Measurements from ENCODE around the gene RC3H2.
A peak's percentile ranks its signal among the peaks of the same experiment; 100 is the strongest.
"Not testable (repeated sequence)": the region's sequence is repeated elsewhere in the genome, so short reads cannot be mapped to it uniquely, and the experiment has no call there.

Gene RC3H2

DNA sequence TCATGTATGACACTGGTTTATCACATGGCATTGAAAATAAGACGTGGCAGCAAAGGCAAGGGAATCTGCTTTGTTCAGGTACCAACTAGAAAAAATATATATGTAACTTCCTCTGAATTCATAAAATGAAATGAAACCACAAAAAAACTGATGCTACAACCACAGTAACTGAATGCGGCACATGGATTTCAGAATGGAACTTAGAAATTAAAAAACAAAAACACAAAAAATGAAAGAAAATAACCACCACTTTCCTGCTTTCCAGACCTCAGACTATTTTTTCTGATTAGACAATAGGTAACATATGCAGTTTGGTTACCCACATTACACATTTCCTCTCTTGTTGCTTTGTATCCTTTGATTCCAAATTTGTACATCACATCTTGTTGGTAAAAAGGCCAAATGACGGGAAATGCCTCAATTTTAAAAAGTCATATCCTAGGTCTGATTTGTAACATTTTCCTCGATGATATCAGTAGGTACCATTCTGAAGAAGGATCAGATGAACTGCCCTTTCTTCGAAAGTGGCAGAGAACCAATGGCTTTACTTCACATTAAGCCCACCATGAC lies 58.7 kb downstream of the RC3H2 start:
- DNase-seq (ENCODE audit: low read depth): no peak

DNA sequence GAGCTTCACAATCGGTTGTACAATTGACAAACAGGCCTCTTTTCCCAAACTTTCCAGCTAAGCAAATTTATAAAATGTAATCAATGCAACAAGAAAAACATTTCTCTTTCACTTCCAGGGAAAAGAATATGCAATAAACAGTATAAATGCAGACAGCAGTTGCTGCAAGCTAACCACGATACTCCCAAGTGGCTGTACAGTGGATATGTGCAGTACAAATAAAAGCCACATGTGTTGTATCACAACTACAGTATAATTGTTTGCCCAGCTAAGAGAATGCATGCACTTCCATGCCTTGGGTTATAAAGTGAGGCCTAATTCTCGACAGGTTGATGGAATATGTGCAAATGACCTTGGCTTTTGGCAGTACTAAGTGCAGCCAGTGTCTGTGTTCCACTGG lies 60.0 kb downstream of the RC3H2 start:
- no peak for DNase-seq (ENCODE audit: low read depth)

GRCh38 chr9:122844137-122844536 lies 61.0 kb downstream of the RC3H2 start:
- DNase-seq (ENCODE audit: low read depth): no peak

GRCh38 chr9:122841501-122841900 lies 63.7 kb downstream of the RC3H2 start:
- DNase-seq (ENCODE audit: low read depth): no peak

DNA sequence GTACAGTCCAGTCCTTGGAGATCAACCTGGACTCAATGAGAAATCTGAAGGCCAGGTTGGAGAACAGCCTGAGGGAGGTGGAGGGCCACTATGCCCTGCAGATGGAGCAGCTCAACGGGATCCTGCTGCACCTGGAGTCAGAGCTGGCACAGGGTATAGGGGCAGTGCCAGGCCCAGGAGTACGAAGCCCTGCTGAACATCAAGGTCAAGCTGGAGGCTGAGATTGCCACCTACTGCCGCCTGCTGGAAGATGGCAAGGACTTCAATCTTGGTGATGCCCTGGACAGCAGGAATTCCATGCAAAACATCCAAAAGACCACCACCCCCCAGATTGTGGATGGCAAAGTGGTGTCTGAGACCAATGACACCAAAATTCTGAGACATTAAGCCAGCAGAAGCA lies 66.7 kb downstream of the RC3H2 start:
- DNase-seq (ENCODE audit: low read depth): not testable (repeated sequence)

GRCh38 chr9:122837266-122837850 lies 67.8 kb downstream of the RC3H2 start:
- DNase-seq (ENCODE audit: low read depth): no peak

- no peak for DNase-seq (ENCODE audit: low read depth)
Observed at GRCh38 chr9:122835313-122835731, 69.8 kb downstream of the RC3H2 start.

- no peak for DNase-seq (ENCODE audit: low read depth)
Observed at GRCh38 chr9:122832194-122832593, 73.0 kb downstream of the RC3H2 start.

GRCh38 chr9:122828965-122829284 lies 76.2 kb downstream of the RC3H2 start:
- not testable (repeated sequence) for DNase-seq (ENCODE audit: low read depth)

DNA sequence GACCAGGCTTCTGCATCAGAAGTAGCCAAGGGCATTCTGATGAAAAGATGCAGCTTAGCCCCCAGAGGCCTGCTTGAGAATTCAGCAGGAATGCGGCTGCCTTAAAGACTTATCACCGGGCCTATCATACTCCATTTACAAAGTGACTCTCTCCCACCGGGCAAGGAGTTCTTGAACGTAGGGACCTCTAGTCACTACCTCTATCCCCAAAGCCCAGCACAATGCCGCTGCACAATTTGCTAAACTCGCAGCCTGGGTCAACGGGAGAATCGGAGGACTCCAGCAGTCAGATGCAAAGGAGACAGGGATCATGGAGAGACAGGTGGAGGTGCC lies 77.4 kb downstream of the RC3H2 start:
- peak; percentile 34 for DNase-seq (ENCODE audit: low read depth)

GRCh38 chr9:122822938-122823337 lies 82.2 kb downstream of the RC3H2 start:
- DNase-seq (ENCODE audit: low read depth): no peak

DNA sequence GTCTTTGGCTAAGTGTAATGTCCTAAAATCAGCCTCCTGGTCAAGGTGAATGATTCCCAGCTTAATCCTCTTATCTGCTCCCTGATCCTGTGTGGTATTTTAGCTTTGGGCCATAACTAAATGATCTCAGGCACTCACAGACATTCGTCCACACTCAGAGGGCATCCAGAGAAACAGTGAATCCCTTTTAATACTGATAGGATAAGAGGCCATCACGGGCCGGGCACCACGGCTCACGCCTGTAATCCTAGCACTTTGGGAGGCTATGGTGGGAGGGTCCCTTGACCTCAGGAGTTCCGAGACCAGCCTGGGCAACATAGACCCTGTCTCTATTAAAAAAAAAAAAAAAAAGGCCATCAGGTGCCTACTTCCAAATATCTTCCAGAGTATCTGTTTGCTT lies 83.1 kb downstream of the RC3H2 start:
- no peak for DNase-seq (ENCODE audit: low read depth)

GRCh38 chr9:122821278-122821943 lies 83.7 kb downstream of the RC3H2 start:
- DNase-seq (ENCODE audit: low read depth): peak; percentile 71

GRCh38 chr9:122820490-122820845 lies 84.7 kb downstream of the RC3H2 start:
- DNase-seq (ENCODE audit: low read depth): no peak

- DNase-seq (ENCODE audit: low read depth): no peak
Observed at GRCh38 chr9:122819791-122820489, 85.2 kb downstream of the RC3H2 start.

GRCh38 chr9:122819326-122819725 lies 85.8 kb downstream of the RC3H2 start:
- peak; percentile 28 for DNase-seq (ENCODE audit: low read depth)

- DNase-seq (ENCODE audit: low read depth): no peak
Observed at GRCh38 chr9:122816163-122816867, 88.8 kb downstream of the RC3H2 start.

DNA sequence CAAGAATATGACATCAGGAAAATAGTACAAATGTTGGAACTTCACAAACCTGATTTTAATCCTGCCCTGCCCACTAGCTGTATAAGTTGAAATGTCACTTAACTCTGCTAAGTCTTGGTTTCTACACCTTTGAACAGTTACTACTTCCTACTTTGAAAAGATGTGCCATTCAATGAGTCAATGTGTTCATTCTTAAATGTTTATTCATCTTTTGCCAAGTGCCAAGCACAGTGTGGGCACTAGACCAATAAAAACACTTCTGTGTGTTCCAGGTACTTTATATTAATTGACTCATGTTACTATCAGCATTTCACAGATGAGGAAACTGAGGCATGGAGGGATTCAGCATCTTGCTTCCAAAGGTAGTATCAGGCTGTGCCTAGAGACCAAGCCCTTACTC lies 89.6 kb downstream of the RC3H2 start:
- DNase-seq (ENCODE audit: low read depth): no peak

DNA sequence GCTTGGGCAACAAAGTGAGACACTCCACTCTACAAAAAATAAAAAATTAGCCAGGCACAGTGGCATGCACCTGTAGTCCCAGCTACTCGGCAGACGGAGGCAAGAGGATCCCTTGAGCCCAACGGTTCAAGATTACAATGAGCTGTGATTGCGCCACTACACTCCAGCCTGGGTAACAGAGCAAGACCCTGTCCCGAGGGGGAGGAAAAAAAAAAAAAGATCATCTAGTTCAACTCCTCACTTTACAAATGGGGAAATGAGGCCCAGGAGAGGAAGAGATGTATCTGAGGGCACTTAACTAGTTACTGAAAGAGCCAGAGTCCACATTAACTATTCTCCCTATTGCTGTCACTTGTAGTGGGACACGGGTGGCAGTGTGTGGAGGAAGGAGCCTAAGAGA lies 90.6 kb downstream of the RC3H2 start:
- DNase-seq (ENCODE audit: low read depth): no peak

DNA sequence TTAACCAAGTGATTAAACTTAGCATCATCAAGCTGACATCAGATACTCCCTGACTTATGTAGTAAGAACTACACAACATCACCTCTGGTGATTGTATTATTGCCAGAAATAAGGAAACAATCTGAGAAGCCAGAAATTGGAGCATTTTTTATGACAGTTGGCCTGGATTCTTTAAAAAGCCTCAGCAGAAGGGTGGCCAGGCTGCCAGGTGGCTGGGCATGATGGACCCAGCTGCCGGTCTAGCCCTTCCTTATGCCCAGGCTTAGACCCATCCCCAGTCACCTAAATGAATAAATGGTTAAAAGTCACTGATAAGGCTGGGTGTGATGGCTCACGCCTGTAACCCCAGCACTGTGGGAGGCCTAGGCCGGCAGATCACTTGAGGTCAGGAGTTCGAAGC lies 92.4 kb downstream of the RC3H2 start:
- DNase-seq (ENCODE audit: low read depth): no peak

- DNase-seq (ENCODE audit: low read depth): peak; percentile 59
Observed at GRCh38 chr9:122810306-122810946, 94.7 kb downstream of the RC3H2 start.

GRCh38 chr9:122809261-122809660 lies 95.9 kb downstream of the RC3H2 start:
- DNase-seq (ENCODE audit: low read depth): not testable (repeated sequence)
